Bone marrow (tissue), 2 donors: ENCODE data around the gene ESYT1.
A peak's percentile ranks its signal among the peaks of the same experiment; 100 is the strongest.
"Not testable (repeated sequence)": the region's sequence is repeated elsewhere in the genome, so short reads cannot be mapped to it uniquely, and the experiment has no call there.

Source experiments
- DNase-seq, 2 donors: peaks; one replicate each; lab custom pipeline; 2025; lab: John Stamatoyannopoulos, UW

The ESYT1 gene

DNA sequence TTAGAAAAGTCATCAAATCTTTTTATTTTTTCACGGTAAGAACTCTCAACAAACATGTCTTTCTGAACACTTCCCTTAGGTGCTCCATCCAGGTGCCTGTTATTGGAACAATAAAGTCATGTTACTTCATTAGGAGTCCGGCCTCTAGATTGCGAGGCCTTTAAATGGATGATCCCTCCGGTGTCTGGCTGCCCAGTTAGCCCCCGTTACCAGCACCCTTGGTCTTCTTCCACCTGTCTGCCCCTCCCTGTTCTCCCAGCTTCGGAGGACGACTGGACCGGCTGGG lies 24.3 kb upstream of the ESYT1 start:
- no peak for DNase-seq

DNA sequence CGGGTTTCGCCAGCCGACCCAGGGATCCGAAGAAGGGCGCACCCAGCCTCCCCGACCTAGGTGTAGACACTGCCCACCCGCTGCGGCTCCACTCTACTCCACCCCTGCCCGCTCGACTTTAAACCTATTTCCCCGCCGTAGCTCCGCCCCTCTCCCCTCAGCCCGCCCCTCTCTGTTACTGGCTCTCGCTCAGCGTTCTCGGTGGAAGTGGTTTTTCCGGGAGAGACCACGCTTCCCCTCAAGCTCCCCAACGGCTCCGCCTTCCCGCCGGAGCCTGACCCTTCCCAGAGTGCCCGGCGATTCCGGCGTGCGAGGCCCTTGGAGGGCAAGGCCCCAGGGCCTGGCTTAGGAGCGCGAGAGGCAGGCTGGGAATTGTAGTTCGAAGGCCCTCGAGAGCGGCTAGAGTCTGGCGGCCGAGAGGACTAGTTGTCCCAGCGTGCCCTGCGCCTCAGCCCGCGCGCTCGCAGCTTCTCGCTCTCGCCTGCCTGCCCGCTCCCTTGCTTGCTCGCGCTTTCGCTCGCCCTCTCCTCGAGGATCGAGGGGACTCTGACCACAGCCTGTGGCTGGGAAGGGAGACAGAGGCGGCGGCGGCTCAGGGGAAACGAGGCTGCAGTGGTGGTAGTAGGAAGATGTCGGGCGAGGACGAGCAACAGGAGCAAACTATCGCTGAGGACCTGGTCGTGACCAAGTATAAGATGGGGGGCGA lies 23.8 kb upstream of the ESYT1 start, which contains the start of gene PA2G4:
TSS of gene PA2G4 (plus strand) at position 451 of the 706 bp plus-strand sequence. CDS start at position 630, 179 bp downstream.
- peak; percentile 82 to 99 for DNase-seq

DNA sequence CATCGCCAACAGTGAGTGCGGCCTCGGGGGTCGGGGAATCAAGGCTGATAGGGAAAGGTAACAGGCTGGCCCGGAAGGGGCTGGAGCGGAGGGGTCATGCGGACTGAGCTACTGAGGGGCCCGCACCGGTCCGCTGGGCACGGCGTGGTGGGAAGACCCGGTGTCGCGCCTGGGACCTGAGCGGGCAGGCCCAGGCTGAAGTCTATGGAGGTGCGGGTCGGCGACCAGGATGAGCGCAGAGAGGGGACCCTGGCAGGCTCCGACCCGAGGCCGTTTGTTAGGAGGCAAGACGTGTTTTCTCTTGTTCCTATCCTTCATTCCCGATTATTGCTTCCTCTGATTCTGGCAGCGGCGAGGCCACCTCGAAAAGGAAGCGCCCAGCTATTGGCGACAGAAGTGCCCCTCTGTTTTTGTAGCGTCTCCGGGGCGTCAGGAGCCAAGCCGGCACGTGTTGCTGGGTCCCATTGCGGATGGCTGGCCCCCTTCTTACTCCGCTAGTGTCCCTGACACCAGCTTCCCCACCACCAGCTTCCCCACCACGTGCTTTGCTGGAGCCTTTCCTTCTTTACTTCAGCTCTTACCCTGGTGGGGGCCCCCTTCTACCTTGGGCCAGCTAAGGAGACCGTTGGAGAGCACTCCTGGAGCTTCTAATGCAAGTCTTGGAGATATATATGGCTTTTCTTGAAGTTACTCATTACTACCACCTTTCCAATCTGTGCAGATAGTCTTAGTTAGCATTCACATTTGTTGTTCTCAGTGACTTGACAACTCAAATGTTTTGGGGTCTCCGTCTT lies 23.1 kb upstream of the ESYT1 start:
- no peak for DNase-seq

DNA sequence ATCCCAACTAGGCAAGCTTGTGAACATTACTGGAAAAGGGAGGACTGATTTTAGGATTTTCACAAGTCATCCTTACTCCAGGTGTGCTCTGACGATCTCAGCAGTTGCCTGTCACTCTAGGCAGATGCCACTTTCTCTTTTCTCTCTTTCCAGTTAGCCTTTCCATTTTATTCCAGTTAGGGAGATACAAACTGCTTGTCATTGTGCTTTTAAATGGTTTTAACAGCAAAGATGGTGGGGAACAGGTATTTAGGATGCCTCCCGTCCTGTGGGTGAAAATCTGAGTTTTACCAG lies 22.5 kb upstream of the ESYT1 start:
- no peak for DNase-seq

DNA sequence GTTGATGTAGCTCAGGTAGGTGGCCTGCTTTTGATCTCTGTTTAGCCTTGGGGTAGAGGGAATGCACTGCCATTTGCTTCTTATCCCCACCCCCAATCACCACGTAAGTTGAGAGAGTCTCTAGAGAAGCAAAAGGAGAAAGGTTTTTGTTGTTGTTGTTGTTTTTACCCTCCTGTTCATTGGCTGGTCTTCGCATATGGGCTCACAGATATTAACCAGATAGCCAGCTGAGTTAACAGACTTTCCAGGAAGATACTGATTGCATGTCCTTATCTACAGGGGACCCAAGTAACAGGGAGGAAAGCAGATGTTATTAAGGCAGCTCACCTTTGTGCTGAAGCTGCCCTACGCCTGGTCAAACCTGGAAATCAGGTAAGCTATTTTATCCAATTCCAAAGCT lies 20.8 kb upstream of the ESYT1 start:
- no peak for DNase-seq

DNA sequence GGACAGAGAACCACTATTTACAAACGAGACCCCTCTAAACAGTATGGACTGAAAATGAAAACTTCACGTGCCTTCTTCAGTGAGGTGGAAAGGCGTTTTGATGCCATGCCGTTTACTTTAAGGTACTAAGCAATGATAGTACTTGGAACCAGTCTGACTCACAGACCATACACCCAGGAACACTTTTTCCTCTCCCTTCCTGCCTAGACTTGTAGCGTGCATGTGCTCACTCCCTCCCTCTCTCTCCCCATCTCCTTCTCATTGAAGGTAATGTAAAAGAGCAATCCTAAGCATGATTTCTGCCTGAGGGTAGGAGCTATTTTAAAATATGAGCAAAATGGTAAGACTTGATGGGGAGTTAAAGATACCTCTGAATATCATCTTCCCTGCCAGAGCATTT lies 17.5 kb upstream of the ESYT1 start:
- DNase-seq: no peak

DNA sequence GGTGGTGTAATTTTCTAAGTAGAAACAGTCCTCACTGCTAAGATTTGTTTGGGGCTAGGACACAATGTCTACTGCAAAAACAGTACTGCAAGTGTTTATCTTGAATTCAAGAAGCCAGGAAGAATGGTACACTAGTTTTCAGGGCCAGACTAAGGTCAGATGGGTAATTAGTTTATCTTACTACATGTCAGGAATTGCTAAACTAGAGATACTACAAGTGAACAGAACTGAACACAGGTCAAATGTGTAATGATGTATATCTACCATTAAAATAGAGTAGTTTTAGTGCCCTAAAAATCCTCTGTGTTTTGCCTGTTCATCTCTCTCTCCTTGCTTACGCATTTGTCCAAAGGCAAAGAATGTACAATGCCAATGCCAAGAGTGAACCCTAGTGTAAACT lies 14.0 kb upstream of the ESYT1 start:
- no peak for DNase-seq

DNA sequence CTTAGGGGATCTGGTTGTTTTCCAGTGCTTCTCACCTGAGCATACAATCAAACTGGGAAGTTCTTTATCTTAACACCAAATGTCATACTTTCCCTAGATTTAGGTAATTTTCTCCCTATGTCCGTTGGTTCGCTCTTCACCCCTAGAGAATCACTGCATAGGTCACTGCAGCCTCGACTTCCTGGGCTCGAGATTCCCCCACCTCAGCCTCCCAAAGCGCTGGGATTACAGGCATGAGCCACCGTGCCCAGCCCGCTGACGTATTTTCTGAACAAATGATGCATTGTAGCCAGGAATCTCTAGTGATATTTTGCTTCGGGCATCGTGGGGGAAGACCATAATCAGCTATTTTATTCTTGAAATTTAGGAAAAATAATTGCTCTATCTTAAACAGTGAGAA lies 12.7 kb upstream of the ESYT1 start:
- no peak for DNase-seq

DNA sequence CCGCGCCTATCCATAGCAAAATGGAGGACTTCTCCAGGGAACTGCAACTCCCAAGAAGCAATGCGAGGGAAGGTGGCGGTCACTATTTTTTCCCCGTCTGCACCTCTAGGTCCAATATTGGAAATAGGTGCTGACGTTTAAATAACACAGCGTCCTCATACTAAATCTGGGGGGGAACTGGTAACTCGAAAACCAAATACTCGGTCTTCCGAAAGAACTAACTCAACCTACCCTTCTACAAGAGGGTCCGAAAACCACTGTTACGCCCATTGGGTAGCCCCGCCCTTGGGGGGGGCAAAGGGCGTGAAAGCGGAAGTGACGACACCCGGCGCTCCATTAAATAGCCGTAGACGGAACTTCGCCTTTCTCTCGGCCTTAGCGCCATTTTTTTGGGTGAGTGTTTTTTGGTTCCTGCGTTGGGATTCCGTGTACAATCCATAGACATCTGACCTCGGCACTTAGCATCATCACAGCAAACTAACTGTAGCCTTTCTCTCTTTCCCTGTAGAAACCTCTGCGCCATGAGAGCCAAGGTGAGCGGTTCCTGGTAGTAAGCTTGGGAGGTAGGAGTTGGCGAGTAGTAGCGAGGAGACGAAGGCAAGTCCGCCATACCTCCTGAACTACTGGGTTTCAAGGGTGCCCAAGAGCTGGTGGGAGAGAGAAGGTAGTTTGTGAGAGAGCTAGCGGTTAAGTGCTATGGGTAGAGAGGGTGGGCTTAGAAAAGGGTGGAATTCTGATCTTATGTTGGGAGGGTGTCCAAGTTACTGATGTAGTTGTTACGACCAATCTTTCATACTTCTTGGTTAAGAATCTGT lies 11.6 kb upstream of the ESYT1 start, which contains the start of gene RPL41:
TSS of gene RPL41 (plus strand) at position 367 of the 815 bp plus-strand sequence.
- DNase-seq: peak; percentile 89 to 96

DNA sequence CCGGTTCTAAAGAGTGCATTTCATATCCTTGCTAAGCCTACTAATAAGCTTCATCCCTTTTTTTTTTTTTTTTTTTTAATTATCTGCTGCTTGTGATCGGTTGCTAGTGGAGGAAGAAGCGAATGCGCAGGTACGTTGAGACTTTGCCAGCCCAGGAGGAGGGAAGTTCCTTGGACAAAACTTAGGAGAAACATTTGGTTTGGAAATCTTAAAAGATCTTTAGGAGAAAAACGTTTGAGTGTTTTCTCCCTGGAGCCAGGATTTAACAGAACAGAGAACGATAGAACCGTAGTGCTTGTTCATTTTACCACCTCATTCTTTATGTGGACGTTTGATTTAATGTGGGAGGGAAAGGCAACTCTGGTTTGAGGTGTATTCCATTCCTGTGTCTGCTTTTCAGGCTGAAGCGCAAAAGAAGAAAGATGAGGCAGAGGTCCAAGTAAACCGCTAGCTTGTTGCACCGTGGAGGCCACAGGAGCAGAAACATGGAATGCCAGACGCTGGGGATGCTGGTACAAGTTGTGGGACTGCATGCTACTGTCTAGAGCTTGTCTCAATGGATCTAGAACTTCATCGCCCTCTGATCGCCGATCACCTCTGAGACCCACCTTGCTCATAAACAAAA lies 10.9 kb upstream of the ESYT1 start:
- not testable (repeated sequence) for DNase-seq

DNA sequence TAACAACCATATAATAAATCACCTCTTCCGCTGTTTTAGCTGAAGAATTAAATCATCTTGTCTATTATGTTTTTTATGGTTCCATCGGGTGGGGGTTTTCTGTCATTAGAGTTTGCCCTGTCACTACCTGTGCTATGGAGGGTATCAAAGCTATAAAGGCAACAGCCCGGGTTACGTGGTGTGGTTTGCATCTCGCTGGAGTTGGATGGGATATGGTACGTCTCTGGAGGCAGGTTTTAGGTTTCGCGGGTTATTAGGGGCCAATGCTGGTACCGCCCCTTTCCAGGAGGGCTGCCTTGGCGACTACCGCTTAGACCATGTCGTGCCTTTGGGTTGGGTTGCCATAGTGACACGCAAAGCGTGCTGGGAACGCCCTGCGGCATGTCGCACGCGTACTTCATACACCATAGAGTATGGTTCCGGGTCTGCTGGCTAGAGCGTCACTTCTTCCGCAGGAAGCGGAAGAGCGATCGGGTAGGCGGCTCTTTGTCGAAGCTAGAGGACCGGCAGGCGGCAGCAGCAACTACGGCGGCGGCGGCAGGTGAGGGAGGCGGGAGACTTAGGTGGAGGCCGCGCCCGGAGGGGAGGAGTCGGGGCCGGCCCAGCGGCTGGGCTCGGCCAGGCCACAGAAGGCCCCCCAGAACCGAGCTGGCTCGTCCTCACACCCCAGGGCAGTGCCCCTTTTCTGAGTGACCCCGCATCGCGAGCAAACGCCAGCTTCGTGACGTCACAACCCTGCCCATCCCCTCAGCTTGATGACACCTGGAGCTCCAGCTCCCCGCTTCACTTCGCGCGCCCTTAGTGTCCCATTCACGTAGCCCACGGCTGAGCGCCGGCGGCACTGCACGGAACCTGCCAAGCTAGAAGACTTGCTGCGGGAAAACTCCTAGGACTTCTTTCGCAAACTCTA lies 10.0 kb upstream of the ESYT1 start, which contains the start of gene ZC3H10:
TSS of gene ZC3H10 (plus strand) at position 489 of the 910 bp plus-strand sequence. CDS start 2,297 bp downstream, outside the sequence.
- DNase-seq: peak; percentile 96 to 97

DNA sequence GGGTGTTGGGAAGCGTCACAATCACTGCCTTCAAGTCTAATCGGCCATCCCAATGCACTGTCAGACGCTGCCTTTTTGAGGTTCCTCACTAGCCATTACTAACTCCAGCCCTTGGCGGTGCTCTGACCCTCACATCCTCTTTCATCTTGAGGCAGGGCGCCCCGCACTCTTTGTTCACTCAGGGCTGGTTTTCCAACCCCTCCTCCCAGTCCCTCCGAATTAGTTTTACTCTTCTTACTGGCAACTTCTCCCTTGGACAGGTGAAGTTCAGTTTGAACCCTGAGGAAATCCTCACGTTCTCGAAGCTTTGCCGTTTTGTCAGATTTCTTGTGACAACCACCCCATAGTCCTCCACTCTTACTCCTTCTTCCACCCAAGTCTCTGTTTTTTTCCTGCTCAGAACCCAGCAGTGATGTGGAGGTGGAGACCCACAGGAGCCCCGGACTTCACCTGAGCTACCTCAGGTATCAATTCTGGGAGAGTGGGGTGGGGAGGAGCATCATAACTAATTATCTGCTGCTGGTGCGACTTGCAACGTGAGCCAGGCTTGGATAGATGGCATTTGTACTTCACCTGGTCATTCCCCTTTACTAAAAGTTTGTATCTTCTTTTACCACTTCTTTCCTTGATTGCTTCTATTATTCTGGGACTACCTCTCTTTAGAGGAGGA lies 9.2 kb upstream of the ESYT1 start:
- DNase-seq: no peak

DNA sequence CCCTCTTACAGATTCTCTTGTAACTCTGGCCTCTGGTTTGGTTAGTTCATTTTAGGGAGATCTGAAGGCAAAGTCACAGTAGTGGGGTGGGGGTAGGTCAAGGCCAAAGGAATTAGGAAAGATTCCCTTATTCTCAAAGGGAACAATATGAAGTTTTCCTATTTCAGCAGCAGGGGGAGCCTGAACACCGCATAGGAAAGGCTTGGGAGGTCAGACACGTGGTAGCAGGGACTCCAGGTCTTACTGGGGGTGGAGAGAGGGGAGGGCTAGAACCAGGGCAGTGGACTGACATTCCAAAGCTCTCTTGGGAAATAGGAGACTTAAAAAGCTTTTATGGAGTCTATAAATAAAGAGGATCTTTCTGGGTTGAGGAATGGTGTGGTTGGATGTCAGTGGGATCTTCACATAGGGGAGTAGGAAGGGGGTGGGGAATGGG lies 8.7 kb upstream of the ESYT1 start:
- peak in 1 of 2 donors; percentile 69 for DNase-seq

DNA sequence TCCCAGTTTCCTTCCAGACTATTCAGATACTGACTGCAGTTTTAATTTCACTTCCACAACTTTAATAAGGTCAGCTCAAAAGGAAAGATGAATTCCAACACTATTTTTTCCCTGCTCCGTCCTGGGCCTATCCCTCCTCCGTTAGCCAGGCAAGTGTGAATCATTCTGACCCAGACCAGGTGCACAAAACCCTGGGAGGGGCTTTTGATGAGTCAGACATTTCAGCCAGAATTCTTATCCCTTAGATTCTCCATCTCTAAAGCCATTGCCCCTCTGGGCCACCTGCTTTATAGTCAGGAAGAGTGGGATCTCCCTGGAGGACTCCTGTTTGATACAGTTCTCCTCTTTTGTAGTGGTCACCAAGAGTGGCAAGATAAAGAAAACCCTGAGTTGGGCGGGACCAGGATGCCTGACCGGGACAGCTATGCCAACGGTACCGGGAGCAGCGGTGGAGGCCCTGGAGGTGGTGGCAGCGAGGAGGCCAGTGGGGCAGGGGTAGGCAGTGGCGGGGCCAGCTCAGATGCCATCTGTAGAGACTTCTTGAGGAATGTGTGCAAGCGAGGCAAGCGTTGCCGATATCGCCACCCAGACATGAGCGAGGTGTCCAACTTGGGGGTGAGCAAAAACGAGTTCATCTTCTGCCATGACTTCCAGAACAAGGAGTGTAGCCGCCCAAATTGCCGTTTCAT lies 7.8 kb upstream of the ESYT1 start:
- no peak for DNase-seq

DNA sequence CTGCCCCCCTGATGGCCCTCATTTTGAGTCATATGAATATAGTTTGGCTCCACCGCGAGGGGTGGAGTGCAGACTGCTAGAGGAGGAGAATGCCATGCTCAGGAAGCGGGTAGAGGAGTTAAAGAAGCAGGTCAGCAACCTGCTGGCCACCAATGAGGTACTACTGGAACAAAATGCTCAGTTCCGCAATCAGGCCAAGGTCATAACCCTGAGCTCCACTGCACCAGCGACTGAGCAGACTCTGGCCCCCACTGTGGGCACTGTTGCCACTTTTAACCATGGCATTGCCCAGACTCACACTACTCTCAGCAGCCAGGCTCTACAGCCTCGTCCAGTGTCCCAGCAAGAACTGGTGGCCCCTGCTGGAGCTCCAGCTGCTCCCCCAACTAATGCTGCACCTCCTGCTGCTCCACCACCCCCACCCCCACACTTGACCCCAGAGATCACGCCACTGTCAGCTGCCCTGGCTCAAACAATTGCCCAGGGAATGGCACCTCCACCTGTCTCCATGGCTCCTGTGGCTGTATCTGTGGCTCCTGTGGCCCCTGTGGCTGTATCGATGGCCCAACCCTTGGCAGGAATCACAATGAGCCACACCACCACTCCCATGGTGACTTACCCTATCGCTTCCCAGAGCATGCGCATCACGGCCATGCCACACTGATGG lies 6.7 kb upstream of the ESYT1 start:
- no peak for DNase-seq

DNA sequence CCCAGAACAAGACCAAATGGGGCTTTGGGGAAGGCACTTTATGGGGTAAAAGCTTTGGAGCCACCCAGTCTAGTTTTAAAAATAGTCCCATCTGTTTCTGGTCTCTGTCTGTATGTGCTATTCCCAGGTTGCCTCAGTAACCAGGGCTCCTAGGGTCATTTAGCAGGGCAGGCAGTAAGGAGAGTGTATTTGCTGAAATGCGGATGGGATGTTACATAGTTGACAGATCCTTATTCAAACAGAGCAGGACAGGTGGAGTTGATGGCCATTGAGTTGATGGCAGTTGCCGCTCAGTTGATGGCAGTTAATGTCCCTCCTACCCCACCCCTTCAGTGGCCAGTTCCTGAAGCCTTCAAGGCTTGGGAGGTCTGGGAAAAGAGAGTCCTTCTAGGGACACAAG lies 5.4 kb upstream of the ESYT1 start:
- DNase-seq: no peak

DNA sequence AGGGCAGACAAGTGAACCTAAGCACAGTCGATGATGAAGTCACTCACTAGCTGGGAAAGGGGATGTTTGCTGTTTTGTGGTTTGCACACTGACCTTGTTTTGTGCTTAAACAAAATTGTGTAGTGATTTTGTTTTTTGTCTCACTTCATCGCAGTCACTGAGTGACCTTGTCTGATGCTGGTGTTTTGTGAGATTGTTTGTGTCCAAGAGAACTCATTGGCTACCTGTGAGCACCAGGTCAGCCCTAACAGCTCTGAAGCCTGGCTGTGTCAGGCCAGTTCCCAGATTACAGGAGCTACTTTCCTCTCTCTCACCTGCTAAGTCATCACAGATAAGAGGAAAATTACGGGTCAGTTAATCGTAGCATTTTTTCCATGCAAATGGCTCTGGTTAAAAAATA lies 3.9 kb upstream of the ESYT1 start:
- no peak for DNase-seq

DNA sequence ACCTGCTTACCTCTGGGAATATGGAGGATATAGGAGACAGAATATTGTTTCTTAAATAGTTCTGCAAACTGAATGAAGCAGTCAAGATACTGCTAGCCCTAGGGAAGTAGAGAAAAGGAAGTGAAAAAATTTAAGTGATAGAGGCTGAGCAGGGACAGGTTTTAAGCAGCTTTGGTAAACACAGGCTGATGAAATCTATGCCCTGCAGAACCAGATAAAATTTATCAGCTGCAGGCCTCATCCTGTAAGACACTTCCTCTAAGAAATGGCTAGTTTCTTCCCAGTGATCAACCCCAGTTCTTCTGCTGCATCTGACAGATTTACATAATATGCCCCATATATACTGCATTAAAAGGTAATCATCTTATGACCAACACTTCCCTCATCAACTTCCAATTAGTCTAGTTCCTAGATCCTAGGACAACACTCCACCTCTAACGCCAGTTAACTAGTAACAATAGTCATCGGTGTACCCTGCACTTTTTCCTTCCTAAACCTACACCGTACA lies 1.3 kb upstream of the ESYT1 start:
- peak in 1 of 2 donors; percentile 7 for DNase-seq

DNA sequence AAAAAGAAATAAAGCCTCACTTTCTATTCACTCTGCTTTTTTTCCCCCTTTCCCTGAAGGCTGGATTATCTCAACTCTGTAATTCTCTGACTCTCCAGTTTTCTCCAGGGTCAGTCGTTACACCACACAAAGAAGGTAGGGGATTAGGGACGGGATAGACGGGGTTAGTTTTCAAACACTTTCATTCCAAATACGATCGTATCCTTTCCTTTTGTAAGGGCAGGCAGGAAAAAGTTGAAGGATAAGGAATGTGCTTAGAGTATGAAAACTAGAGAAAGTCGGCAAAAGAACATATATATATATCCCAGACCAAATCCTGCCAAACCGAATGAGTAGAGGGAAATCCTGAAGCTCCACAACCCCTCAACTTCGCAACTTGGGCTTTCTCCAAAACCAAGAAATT lies 581 bp upstream of the ESYT1 start:
- no peak for DNase-seq
